Urothelium cell line (cell line): ENCODE results near the gene NCDN.
A peak's percentile ranks its signal among the peaks of the same experiment; 100 is the strongest.

Experiments
- DNase-seq: peaks from one replicate; pipeline ENCODE4 v3.0.0; 2011; ENCODE audit warnings: low spot score, mixed read lengths
- FAIRE-seq: peaks from 2 replicates; lab custom pipeline; 2011; peaks lifted over from hg19 to GRCh38; lab: Jason Lieb, UNC

The NCDN gene

GRCh38 chr1:35554266-35555211 is 3.1 kb upstream of the NCDN start:
- DNase-seq: no peak
- no peak for FAIRE-seq

GRCh38 chr1:35555212-35555584 is 2.4 kb upstream of the NCDN start:
- FAIRE-seq (no peak), DNase-seq (no peak)

- FAIRE-seq: no peak
Measured at GRCh38 chr1:35555601-35556477, 1.8 kb upstream of the NCDN start.

GRCh38 chr1:35556484-35557117 is 998 bp upstream of the NCDN start:
- FAIRE-seq (no peak), DNase-seq (no peak)

More at GRCh38 chr1:35555601-35556477, 1.8 kb upstream of the NCDN start:
- DNase-seq: no peak

GRCh38 chr1:35557118-35557610 is 435 bp upstream of the NCDN start, which contains the start of gene KIAA0319L:
KIAA0319L (minus strand) TSS chr1:35557403; CDS start chr1:35554491, 2,912 bp downstream.
- DNase-seq (peak; percentile 93), FAIRE-seq (no peak)

GRCh38 chr1:35558374-35559316 is 1.0 kb downstream of the NCDN start:
- no peak for DNase-seq
- no peak for FAIRE-seq

- no peak for FAIRE-seq
- DNase-seq: no peak
Measured at GRCh38 chr1:35559317-35559944, 1.8 kb downstream of the NCDN start.

GRCh38 chr1:35560256-35561225 is 2.9 kb downstream of the NCDN start:
- DNase-seq (no peak), FAIRE-seq (no peak)

GRCh38 chr1:35561297-35561971 is 3.8 kb downstream of the NCDN start:
- no peak for FAIRE-seq
- no peak for DNase-seq

GRCh38 chr1:35561972-35562680 is 4.5 kb downstream of the NCDN start:
- DNase-seq: no peak
- no peak for FAIRE-seq

GRCh38 chr1:35563166-35563565 is 5.6 kb downstream of the NCDN start:
- DNase-seq (no peak), FAIRE-seq (no peak)

- peak; percentile 68 for FAIRE-seq
- peak; percentile 77 for DNase-seq
Measured at GRCh38 chr1:35564037-35564883, 6.7 kb downstream of the NCDN start.

- DNase-seq (no peak), FAIRE-seq (no peak)
Measured at GRCh38 chr1:35564884-35565741, 7.5 kb downstream of the NCDN start.

- DNase-seq (no peak), FAIRE-seq (no peak)
Measured at GRCh38 chr1:35565742-35566133, 8.1 kb downstream of the NCDN start.

- FAIRE-seq: no peak
- DNase-seq: no peak
Measured at GRCh38 chr1:35567947-35568558, 10.5 kb downstream of the NCDN start.
